Type B pancreatic cell (in vitro differentiated cells): ENCODE data around the gene HOXC6. TPM values are rescaled to one million over a fixed set of nuclear protein-coding genes. Genes with fewer than 3 reads are reported as not detected.

Experiments used
- DNase-seq: peaks from one replicate; pipeline ENCODE4 v3.0.0; 2021; ENCODE audit warnings: mixed read lengths; ENCODE audit not compliant: unreplicated experiment; ENCODE audit errors: extremely low spot score
- H3K27ac Mint-ChIP-seq: 2 replicates; pipeline ENCODE4 v1.8.0; 2021; ENCODE audit warnings: mild to moderate bottlenecking, mixed read lengths
- H3K27me3 Mint-ChIP-seq: 2 replicates; pipeline ENCODE4 v1.8.0; 2021; ENCODE audit warnings: mixed read lengths
- H3K36me3 Mint-ChIP-seq: 2 replicates; pipeline ENCODE4 v1.8.0; 2021; ENCODE audit warnings: mixed read lengths
- H3K4me1 Mint-ChIP-seq: one replicate; pipeline ENCODE4 v1.8.0; 2021; ENCODE audit warnings: mixed read lengths; ENCODE audit not compliant: unreplicated experiment
- H3K4me3 Mint-ChIP-seq: 2 replicates; pipeline ENCODE4 v1.8.0; 2021; ENCODE audit warnings: mild to moderate bottlenecking, mixed read lengths
- H3K9me3 Mint-ChIP-seq: 2 replicates; pipeline ENCODE4 v1.8.0; 2021; ENCODE audit warnings: mixed read lengths
- CTCF ChIP-seq: fragments of 200-600 bp; sonication (generic); conservative IDR thresholded peaks from 2 replicates; pipeline ENCODE4 v1.5.0; 2021; ENCODE audit warnings: antibody characterized with exemption, mild to moderate bottlenecking
- total RNA-seq: library from RNA; stranded (reverse); gene quantifications from 2 replicates; pipeline ENCODE4 v1.2.1, GENCODE V29; 2021; ENCODE audit warnings: low replicate concordance

The HOXC6 gene
- total RNA-seq, 1 donor from 2014 or later: 23.0 TPM

- H3K36me3 Mint-ChIP-seq: peaks cover 14% of the 10 kb centered on the region
- peaks cover 47% of the 10 kb centered on the region for H3K4me1 Mint-ChIP-seq
- TF ChIP-seq CTCF: no peak
- peak overlapping the region; percentile 74 for H3K27ac Mint-ChIP-seq
- no peak for DNase-seq
- peak overlapping the region; percentile 93 for H3K4me3 Mint-ChIP-seq
- H3K9me3 Mint-ChIP-seq: no peaks in the 10 kb centered on the region
- H3K27me3 Mint-ChIP-seq: peaks cover 63% of the 10 kb centered on the region
Measured at GRCh38 chr12:54033106-54033979, 5.1 kb downstream of the HOXC6 start.

GRCh38 chr12:54033980-54034784 lies 5.9 kb downstream of the HOXC6 start:
- DNase-seq: no peak
- Mint-ChIP-seq H3K4me1 (peaks cover 52% of the 10 kb centered on the region), H3K27me3 (peaks cover 66% of the 10 kb centered on the region)

GRCh38 chr12:54034785-54035310 lies 6.6 kb downstream of the HOXC6 start:
- no peak for DNase-seq
- Mint-ChIP-seq H3K4me1 (peaks cover 53% of the 10 kb centered on the region), H3K4me3 (peak overlapping the region; percentile 89), H3K9me3 (no peaks in the 10 kb centered on the region), H3K27me3 (peaks cover 67% of the 10 kb centered on the region), H3K27ac (peak overlapping the region; percentile 89), H3K36me3 (peaks cover 12% of the 10 kb centered on the region)
- no peak for TF ChIP-seq CTCF

More at GRCh38 chr12:54033980-54034784, 5.9 kb downstream of the HOXC6 start:
- H3K4me3 Mint-ChIP-seq: peak overlapping the region; percentile 89
- H3K9me3 Mint-ChIP-seq: no peaks in the 10 kb centered on the region
- peak overlapping the region; percentile 76 for H3K27ac Mint-ChIP-seq
- no peak for TF ChIP-seq CTCF
- H3K36me3 Mint-ChIP-seq: peaks cover 14% of the 10 kb centered on the region

- peaks cover 68% of the 10 kb centered on the region for H3K27me3 Mint-ChIP-seq
- H3K9me3 Mint-ChIP-seq: no peaks in the 10 kb centered on the region
- no peak for DNase-seq
- no peak for TF ChIP-seq CTCF
- H3K4me1 Mint-ChIP-seq: peaks cover 58% of the 10 kb centered on the region
- H3K36me3 Mint-ChIP-seq: peaks cover 10% of the 10 kb centered on the region
- peak overlapping the region; percentile 89 for H3K4me3 Mint-ChIP-seq
- peak overlapping the region; percentile 89 for H3K27ac Mint-ChIP-seq
Measured at GRCh38 chr12:54035568-54036264, 7.5 kb downstream of the HOXC6 start.
